T-helper 2 cell (primary cell): ENCODE measurements around the gene CD53.
A peak's percentile ranks its signal among the peaks of the same experiment; 100 is the strongest.
"Not testable (repeated sequence)": the region's sequence is repeated elsewhere in the genome, so short reads cannot be mapped to it uniquely, and the experiment has no call there.

Source experiments
- DNase-seq, 5 experiments: peaks; one replicate each; pipeline versions ENCODE4 v3.0.0 to v3.0.0-alpha.2; 2012 to 2022
- total RNA-seq, 2 donors: gene quantifications; one replicate each; lab custom pipeline; 2026; lab: John Stamatoyannopoulos, UW

The CD53 gene
- total RNA-seq, result 195 to 271 reads per million in 2 donors

GRCh38 chr1:110872745-110873720 is at the start of gene CD53:
Gene CD53, plus strand, starts transcription at chr1:110873148. Its CDS starts 18,261 bp downstream, at chr1:110891409.
- peak in 3 of 5 experiments; percentile 33 to 89 (median 70) for DNase-seq

- DNase-seq, result no peak
Observed at GRCh38 chr1:110824192-110824591, 48.8 kb upstream of the CD53 start.

GRCh38 chr1:110829955-110830553 is 42.9 kb upstream of the CD53 start:
- DNase-seq, result peak in 2 of 5 experiments; percentile 33 to 71

GRCh38 chr1:110833779-110834178 is 39.2 kb upstream of the CD53 start:
- DNase-seq, result not testable (repeated sequence)

GRCh38 chr1:110846861-110847260 is 26.1 kb upstream of the CD53 start:
- DNase-seq, result no peak

GRCh38 chr1:110850145-110850544 is 22.8 kb upstream of the CD53 start:
- DNase-seq, result no peak

GRCh38 chr1:110850627-110851026 is 22.3 kb upstream of the CD53 start:
- DNase-seq, result no peak

GRCh38 chr1:110853135-110853534 is 19.8 kb upstream of the CD53 start:
- no peak for DNase-seq

- DNase-seq, result no peak
Observed at GRCh38 chr1:110856410-110856809, 16.5 kb upstream of the CD53 start.

GRCh38 chr1:110857964-110858948 is 14.7 kb upstream of the CD53 start:
- no peak for DNase-seq

GRCh38 chr1:110859062-110859461 is 13.9 kb upstream of the CD53 start:
- no peak for DNase-seq

- DNase-seq, result no peak
Observed at GRCh38 chr1:110860174-110860573, 12.8 kb upstream of the CD53 start.

- not testable (repeated sequence) for DNase-seq
Observed at GRCh38 chr1:110860620-110861019, 12.3 kb upstream of the CD53 start.

- not testable (repeated sequence) for DNase-seq
Observed at GRCh38 chr1:110861942-110862341, 11.0 kb upstream of the CD53 start.

- DNase-seq, result no peak
Observed at GRCh38 chr1:110864287-110864686, 8.7 kb upstream of the CD53 start.

- DNase-seq, result no peak
Observed at GRCh38 chr1:110870721-110871388, 2.1 kb upstream of the CD53 start.

- DNase-seq, result peak in 1 of 5 experiments; percentile 36
Observed at GRCh38 chr1:110872366-110872744, 593 bp upstream of the CD53 start.

- DNase-seq, result peak in 1 of 5 experiments; percentile 56
Observed at GRCh38 chr1:110873856-110874255, 908 bp downstream of the CD53 start.

- peak in 2 of 5 experiments; percentile 47 to 75 for DNase-seq
Observed at GRCh38 chr1:110874324-110875215, 1.6 kb downstream of the CD53 start.

GRCh38 chr1:110875216-110875731 is 2.3 kb downstream of the CD53 start:
- peak in 3 of 5 experiments; percentile 24 to 95 (median 55) for DNase-seq
